ENCODE measurements around the gene RIPK1. TPM values are rescaled to one million over a fixed set of nuclear protein-coding genes. Genes with fewer than 3 reads are reported as not detected.

The RIPK1 gene
- total RNA-seq, 1 donor from 2014 or later: 20.8 TPM

DNA sequence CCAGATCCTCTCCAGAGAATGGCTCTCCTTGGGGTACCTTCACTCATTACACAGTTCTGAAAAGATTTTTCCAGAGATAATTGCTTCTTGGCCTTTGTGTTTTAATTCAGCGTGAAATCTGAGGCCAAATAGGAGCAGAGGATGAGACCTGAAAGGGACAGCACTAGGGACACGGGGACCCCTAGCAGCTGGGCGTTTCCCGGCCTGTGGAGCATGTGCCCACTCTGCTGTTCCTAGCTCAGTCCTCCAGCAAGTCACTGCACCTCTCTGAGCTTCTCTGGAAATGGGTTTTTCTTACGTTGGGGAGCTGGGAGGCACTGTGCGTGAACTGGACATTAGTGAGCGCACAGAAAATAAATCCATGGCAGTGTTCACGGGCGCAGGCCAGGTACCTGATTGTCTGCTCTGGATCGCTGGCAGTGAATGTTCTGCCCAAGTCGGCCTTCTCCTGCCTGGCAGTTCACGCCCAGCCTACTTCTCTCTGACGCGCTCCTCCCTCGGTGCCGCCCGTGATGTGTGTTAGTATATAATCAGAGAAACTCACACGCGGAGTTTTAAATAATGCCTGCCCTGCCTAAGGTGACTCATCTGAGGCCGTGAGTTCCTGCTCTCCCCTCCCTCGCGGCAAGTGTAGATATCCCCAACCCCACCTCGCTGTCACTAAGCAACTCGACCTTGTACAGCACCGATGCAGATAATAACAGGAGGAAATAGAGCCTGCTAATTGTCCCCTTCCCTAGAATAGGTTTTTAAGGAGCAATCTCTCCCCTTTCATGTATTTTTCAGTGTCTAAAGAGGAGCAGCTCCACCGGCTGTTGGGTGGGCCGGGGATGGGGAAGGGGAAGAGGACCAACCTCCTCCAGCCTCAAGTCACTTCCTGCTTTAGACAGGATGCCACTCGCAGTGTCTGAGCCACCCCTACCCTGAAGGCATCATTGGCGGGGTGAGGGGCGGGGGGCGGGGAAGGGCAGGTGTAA is 91.8 kb downstream of the RIPK1 start:
- DNase-seq (ENCODE audit: low read depth, low spot score): no peak

DNA sequence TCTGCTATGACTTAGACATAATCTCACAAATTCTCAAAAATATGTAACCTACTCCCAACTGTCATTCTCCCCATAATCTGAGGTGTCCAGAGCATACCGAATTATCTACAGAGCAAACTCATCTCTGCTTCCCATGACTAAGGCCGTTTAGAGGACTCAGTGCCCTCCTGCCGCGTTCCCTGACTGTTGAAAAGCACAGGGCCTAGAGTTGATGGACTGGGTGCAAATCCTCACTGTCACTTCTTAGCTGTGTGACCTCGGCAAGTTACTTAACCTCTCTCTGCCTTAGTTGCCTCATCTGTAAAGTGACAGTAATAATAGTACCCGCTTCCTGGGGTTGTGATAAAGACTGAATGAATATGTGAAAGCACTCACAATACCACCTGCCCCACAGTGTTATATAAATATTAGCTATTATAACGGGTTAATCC is 93.8 kb downstream of the RIPK1 start:
- DNase-seq (ENCODE audit: low read depth, low spot score): no peak

DNA sequence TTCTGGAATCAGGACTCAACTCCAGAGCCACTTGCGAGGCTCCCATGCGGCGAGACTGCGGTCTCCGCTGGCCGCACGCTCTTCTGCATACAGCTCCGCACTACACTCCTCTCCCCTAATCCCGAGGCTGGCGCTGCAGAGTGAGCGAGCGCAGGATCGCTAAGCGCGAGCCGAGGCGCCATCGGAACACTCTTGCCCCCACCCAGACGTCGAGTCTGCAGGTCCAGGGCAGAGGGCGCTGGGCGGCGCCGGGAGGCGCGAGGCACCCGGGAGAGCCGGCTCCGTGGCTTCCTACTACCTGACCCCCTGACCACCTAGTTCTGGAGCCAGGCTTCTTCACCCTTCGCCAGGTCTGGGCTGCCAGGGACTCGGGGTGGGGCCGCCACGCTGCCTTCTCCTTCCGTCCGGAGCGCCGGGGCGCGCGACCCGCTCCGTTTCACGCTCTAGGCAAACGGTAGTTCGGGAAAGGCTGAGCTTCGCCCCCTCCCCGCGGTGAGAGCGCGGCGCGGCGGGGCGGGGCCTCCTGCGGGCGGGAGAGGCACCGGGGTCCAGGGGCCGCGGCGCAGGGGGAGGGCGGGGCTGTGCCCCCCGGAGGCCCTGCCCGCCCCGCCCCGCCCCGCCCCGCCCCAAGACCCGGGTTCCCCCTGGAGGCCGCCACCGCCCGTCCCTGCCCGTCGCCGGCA is 94.4 kb downstream of the RIPK1 start:
- no peak for DNase-seq (ENCODE audit: low read depth, low spot score)

DNA sequence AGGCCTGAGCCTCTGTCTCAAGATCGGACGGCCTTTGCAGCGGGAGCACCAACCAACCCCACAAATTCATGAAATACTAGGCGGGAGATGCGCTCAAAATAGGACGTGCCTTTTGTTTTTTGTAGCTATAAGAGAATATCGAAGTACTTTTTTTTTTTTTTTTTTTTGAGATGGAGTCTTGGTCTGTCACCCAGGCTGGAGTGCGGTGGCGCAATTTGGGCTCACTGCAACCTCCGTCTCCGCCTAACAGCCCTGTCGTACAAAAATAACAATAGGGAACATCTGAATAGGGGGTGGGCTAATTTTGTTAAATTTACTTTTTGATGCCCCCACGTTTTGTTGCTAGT is 94.9 kb downstream of the RIPK1 start:
- no peak for DNase-seq (ENCODE audit: low read depth, low spot score)

DNA sequence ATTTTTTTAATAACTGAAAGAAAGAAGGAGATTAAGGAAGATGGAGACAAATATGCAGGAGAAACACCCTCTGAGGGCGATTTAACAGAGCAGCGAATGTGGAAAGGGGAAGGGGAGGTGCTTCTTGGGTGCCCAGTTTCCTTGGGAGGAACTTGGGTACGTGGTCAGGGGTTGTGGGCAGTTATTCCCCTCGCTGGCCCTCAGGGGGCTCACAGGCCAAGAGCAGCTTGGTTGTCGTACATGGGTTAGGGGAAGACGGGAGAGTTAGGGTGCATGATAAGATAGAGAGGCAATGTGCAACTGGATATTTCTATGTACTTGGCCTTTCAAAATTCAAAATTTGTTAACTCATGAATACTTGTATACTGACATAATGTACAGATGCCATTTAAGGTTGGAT is 96.1 kb downstream of the RIPK1 start:
- DNase-seq (ENCODE audit: low read depth, low spot score): no peak

Other genes starting within 250 kb of the RIPK1 start
- 29.0 and 50.8 TPM in 2 replicates for gene SERPINB1, start 226.6 kb upstream of the RIPK1 start, total RNA-seq
- 36.0 and 92.5 TPM in 2 replicates for gene SERPINB9, start 165.2 kb upstream of the RIPK1 start, total RNA-seq
- gene SERPINB6, start 96.9 kb upstream of the RIPK1 start, total RNA-seq: 112 and 122 TPM in 2 replicates
- gene NQO2, start 68.6 kb upstream of the RIPK1 start, total RNA-seq: 12.0 and 26.6 TPM in 2 replicates
- 10.6 and 11.3 TPM in 2 replicates for gene BPHL, start 50.2 kb downstream of the RIPK1 start, total RNA-seq
- 45.6 and 100 TPM in 2 replicates for gene TUBB2A, start 89.0 kb downstream of the RIPK1 start, total RNA-seq
- gene TUBB2B, start 159.2 kb downstream of the RIPK1 start, total RNA-seq: 2.4 and 5.7 TPM in 2 replicates
- 57.6 and 89.9 TPM in 2 replicates for gene PSMG4, start 190.5 kb downstream of the RIPK1 start, total RNA-seq

Data from pulmonary artery endothelial cell (primary cell).